AG10803 (cell line): ENCODE data around the gene ELFN2.

Source experiments
- DNase-seq: peaks from one replicate; pipeline ENCODE4 v3.0.0; 2010; ENCODE audit warnings: low read depth
- H3K4me3 ChIP-seq: 2 replicates; pipeline ENCODE4 v1.5.1; 2011; ENCODE audit warnings: mild to moderate bottlenecking, low read length, control low read depth
- TF ChIP-seq, protein P1 (sequence below): conservative IDR thresholded peaks from 2 replicates; pipeline ENCODE4 v1.5.1; 2011; ENCODE audit warnings: mild to moderate bottlenecking, low read length, control low read depth, inconsistent platforms

The ELFN2 gene

DNA sequence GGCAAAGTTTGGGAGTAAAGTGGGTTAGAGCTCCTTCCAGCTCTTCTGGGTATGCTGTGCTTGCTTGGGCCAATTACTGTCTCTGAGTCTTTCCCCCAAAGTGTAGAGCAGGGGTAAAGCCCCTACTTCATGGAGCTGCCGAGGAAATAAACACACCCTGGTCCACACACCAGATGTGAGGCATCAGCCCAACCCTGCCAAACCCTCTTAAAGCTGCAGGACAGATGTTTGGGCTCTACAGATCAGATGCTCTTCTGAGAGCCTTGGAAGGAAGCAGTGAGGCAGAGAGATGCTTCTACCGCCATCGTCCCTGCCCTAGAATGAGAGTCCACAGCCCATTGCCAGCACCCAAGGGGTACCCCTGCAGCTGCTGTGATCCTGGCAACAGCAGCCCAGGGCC is 64.7 kb downstream of the ELFN2 start:
- no peak overlapping the region for H3K4me3 ChIP-seq
- DNase-seq: peak; percentile 15

DNA sequence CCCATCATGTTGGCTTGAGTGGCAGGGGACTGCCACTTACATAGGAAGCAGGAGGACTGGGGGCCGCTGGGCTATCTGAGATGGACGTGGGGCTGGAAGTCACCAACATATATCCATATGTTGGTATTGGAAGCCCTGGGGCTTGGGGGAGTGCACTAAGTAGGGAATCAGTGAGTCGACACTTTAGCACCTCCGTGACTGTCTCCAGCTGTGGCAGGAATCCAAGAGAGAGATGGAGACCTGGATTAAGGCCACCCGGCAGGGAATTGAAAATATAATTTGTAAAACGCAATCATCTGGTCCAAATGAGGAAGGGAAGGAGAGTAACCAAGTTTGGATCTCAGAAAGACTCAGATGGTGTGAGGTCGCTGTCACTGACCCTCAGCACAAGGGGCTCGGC is 68.4 kb downstream of the ELFN2 start:
- TF ChIP-seq, protein P1, sequence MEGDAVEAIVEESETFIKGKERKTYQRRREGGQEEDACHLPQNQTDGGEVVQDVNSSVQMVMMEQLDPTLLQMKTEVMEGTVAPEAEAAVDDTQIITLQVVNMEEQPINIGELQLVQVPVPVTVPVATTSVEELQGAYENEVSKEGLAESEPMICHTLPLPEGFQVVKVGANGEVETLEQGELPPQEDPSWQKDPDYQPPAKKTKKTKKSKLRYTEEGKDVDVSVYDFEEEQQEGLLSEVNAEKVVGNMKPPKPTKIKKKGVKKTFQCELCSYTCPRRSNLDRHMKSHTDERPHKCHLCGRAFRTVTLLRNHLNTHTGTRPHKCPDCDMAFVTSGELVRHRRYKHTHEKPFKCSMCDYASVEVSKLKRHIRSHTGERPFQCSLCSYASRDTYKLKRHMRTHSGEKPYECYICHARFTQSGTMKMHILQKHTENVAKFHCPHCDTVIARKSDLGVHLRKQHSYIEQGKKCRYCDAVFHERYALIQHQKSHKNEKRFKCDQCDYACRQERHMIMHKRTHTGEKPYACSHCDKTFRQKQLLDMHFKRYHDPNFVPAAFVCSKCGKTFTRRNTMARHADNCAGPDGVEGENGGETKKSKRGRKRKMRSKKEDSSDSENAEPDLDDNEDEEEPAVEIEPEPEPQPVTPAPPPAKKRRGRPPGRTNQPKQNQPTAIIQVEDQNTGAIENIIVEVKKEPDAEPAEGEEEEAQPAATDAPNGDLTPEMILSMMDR: no peak
- no peak overlapping the region for H3K4me3 ChIP-seq
- peak; percentile 43 for DNase-seq

More for the DNA sequence above, 64.7 kb downstream of the ELFN2 start:
- TF ChIP-seq, protein P1: no peak

DNA sequence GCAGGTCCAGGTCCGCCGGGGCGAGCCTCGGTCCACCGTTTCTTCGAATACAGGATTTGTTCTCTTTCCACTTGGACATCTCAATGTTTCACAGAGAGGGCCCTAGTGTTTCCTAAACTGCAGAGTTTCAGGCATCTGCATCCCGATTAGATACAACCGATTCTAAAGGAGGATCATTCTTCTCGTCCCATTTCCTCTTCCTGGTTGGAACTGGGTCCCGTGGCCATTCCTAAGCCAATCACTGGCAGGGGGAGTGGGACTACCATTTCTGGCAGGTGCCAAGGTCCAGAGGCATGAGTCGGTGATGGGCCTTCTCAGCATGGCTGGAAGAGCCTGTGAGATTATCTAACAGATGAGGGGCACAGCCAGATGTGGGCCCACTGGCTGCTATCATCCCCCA is 68.9 kb downstream of the ELFN2 start:
- TF ChIP-seq, protein P1: no peak

DNA sequence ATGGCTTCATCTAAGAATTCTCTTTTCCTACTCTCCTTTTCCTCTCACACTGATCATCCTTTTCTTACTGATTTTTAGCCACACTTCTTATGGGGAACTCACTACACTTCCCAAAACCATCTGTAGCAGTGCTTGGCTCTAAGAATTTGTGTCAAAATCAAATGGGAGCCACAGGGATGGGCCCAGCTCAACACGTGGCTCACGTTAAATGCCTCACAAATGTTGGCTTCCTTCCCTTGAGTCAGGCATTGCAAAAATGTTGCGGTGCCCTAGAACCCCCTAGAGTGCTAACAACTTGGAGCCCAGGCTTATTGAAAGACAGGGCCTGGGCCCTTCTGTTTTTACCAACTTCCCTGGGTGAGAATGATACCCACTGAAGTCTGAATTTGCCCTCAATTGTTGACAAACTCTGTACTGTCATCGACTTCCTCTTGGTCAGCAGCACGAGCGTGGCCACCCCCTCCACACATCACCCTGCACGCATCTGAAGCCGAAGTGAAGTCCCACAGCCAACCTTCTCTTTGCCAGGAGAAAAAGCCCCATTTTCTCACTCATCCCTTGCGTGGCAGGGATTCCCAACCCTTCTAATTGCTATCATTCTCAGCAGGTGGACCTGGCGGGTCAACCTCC is 69.7 kb downstream of the ELFN2 start:
- peak; percentile 68 for DNase-seq
- TF ChIP-seq, protein P1: no peak
- no peak overlapping the region for H3K4me3 ChIP-seq

More for the DNA sequence above, 68.9 kb downstream of the ELFN2 start:
- DNase-seq: no peak
- H3K4me3 ChIP-seq: no peak overlapping the region

DNA sequence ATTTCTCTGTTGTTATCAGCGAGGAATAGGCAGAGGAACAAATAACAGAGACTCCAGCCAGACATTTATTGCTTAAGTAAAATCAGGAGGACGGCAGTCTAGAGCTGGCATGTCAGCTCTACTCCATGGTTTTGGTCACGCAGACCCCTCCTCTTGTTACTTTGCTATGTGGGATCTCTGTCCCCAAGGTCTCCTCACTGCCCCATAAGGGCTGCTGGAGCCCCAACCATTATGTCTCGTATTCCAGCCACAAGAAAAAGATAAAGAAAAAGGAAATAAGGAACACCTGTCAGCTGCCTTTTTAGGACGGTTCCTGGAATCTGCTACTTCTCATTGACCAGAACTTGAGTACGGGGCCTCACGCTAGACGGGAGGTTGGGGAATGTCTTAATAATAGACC is 70.4 kb downstream of the ELFN2 start:
- no peak overlapping the region for H3K4me3 ChIP-seq
- TF ChIP-seq, protein P1: no peak
- DNase-seq: no peak

DNA sequence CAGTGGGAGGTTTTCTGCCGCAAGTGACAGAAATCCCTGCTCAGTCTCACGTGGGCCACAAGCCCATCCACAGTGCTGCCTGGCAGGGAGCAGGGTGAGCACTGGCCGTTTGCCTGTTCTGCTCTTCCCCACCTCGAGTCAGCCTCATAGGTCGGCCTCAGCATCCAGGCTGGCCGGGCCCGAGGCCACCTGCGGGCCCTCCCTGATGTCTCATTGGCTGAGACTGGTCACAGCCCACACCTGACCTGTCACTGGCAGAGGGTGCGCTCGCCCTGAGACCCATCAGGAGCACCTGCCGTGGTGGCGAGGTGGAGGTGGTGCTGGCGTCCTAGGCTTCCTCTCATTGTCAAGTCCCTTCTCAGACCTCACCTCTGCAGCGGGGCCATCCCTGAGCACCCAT is 72.1 kb downstream of the ELFN2 start:
- H3K4me3 ChIP-seq: no peak overlapping the region
- TF ChIP-seq, protein P1: no peak
- no peak for DNase-seq

DNA sequence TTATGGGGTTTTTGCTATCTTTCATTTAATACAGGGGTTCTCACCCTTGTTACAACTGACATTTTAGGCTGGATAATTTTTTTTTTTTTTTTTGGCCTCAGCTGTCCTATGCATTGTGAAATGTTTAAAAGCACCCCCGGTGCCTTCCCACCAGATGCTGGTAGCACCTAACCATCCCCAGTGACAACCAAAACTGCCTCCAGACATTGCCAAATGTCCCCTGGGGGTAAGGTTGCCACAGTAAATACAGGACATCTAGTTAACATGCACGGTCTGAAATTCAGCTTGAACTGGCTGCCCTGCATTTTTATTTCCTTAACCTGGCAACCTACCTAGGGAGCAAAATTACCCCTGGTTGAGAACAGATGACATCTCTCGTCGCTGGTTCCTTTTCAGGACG is 72.6 kb downstream of the ELFN2 start:
- TF ChIP-seq, protein P1: no peak
- DNase-seq: no peak
- H3K4me3 ChIP-seq: no peak overlapping the region
